CD4-positive, alpha-beta T cell (primary cell): ENCODE measurements around the gene DYNC1H1. TPM values are rescaled to one million over a fixed set of nuclear protein-coding genes. Genes with fewer than 3 reads are reported as not detected.

Experiments used
- ATAC-seq: fragments of 200-7000 bp; cut with Tn5 transposase; one replicate; pipeline ENCODE4 v1.10.0; 2022; ENCODE audit warnings: mild to moderate bottlenecking; ENCODE audit not compliant: poor library complexity
- CTCF ChIA-PET: fragments of 350-600 bp; sonication (Branson Sonifier 250); formaldehyde crosslinking; loops from one replicate; lab custom pipeline; 2021; ENCODE audit warnings: antibody characterized with exemption, inconsistent platforms; lab: Charles Lee
- POLR2A ChIA-PET: fragments of 350-600 bp; sonication (Branson Sonifier 250); formaldehyde crosslinking; loops from one replicate; lab custom pipeline; 2021; ENCODE audit warnings: antibody characterized with exemption, inconsistent platforms; lab: Charles Lee
- DNase-seq, 14 experiments: peaks; one replicate each; pipeline ENCODE4 v3.0.0-alpha.2; 2013 to 2020; ENCODE audit warnings: mixed read lengths in 2 of 14
- H3K27ac ChIP-seq, 2 donors: one replicate each; pipeline versions ENCODE4 v1.5.1 to v1.7.0; 2013; ENCODE audit warnings: low read length in 2 of 2, low read depth in 1 of 2, mild to moderate bottlenecking in 1 of 2
- H3K27me3 ChIP-seq, 2 experiments: 1 replicate in 1 of 2; 2 replicates in 1 of 2; pipeline versions ENCODE4 v1.6.1 to v1.7.0; 2013; ENCODE audit warnings: low read length in 2 of 2, control low read depth in 1 of 2, mild to moderate bottlenecking in 1 of 2, moderate library complexity in 1 of 2; ENCODE audit not compliant: insufficient read depth in 2 of 2, control insufficient read depth in 1 of 2
- H3K36me3 ChIP-seq: one replicate; pipeline ENCODE4 v1.6.1; 2013; ENCODE audit warnings: low read length, control low read depth; ENCODE audit not compliant: insufficient read depth
- H3K4me1 ChIP-seq: one replicate; pipeline ENCODE4 v1.6.1; 2013; ENCODE audit warnings: low read length, control low read depth; ENCODE audit not compliant: insufficient read depth
- H3K4me3 ChIP-seq: one replicate; pipeline ENCODE4 v1.5.1; 2013; ENCODE audit warnings: mild to moderate bottlenecking, low read length, moderate library complexity
- H3K9me3 ChIP-seq, 2 experiments: 1 replicate in 1 of 2; 2 replicates in 1 of 2; pipeline versions ENCODE4 v1.6.1 to v1.7.0; 2013; ENCODE audit warnings: low read length in 2 of 2, mild to moderate bottlenecking in 2 of 2, control low read depth in 1 of 2, moderate library complexity in 1 of 2; ENCODE audit not compliant: control insufficient read depth in 1 of 2, insufficient read depth in 1 of 2
- H3K27ac Mint-ChIP-seq: one replicate; pipeline ENCODE4 v1.8.0; 2020; ENCODE audit warnings: mixed read lengths
- H3K27me3 Mint-ChIP-seq: one replicate; pipeline ENCODE4 v1.8.0; 2021; ENCODE audit warnings: mixed read lengths
- H3K36me3 Mint-ChIP-seq: one replicate; pipeline ENCODE4 v1.8.0; 2021; ENCODE audit warnings: low read depth, mixed read lengths
- H3K4me1 Mint-ChIP-seq: one replicate; pipeline ENCODE4 v1.8.0; 2021; ENCODE audit warnings: low read depth, mixed read lengths
- H3K4me3 Mint-ChIP-seq: one replicate; pipeline ENCODE4 v1.8.0; 2020; ENCODE audit warnings: mild to moderate bottlenecking, mixed read lengths
- H3K9me3 Mint-ChIP-seq: one replicate; pipeline ENCODE4 v1.8.0; 2020; ENCODE audit warnings: mixed read lengths
- intact Hi-C, 2 experiments: fragments of 100-400 bp; cut with DNase I in 1 of 2; cut with micrococcal nuclease in 1 of 2; formaldehyde crosslinking; loops; one replicate each; pipeline versions ENCODE4 v1.15.1 to v1.9.0; 2023 to 2025; cut with DNase I, micrococcal nuclease
- total RNA-seq, 174 experiments: library from RNA in 2 of 174; stranded (reverse) in 2 of 174; gene quantifications; one replicate each; pipeline ENCODE4 v1.2.3 and lab custom pipeline; 2021 to 2026
- TF ChIP-seq, protein P1 (sequence below): fragments of 200-600 bp; IDR thresholded peaks from one replicate; pipeline ENCODE4 v1.8.0; 2022; ENCODE audit warnings: antibody characterized with exemption, mild to moderate bottlenecking

The DYNC1H1 gene
- total RNA-seq, 2 experiments from 2014 or later: 286 to 293 TPM

DNA sequence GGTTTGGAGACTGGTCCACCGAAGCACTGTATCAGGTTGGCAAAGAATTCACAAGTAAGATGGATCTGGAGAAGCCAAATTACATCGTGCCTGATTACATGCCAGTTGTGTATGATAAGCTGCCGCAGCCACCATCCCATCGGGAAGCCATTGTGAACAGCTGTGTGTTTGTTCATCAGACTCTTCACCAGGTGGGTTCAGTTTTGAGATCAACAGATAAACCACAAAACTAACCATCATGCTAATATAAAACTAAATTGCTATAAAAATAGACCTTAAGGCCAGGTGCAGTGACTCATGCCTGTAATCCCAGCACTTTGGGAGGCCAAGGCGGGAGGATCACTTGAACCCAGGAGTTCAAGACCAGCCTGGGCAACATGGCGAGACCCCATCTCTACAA lies 63.6 kb downstream of the DYNC1H1 start:
- Histone ChIP-seq H3K27ac (no peak overlapping the region), H3K36me3 (peaks cover 92% of the 10 kb centered on the region), H3K27me3 (no peaks in the 10 kb centered on the region), H3K4me1 (no peaks in the 10 kb centered on the region), H3K9me3 (no peaks in the 10 kb centered on the region), H3K4me3 (no peak overlapping the region)
- intact Hi-C loops: loop anchor here in 1 of 2 experiments (5.0 kb wide), 1 partner anchor 41 kb away; no protein-coding TSS in a partner anchor
- CTCF ChIA-PET: no interaction called here
- Mint-ChIP-seq H3K9me3 (no peaks in the 10 kb centered on the region), H3K4me1 (no peaks in the 10 kb centered on the region), H3K27me3 (no peaks in the 10 kb centered on the region), H3K4me3 (no peak overlapping the region), H3K27ac (no peak overlapping the region), H3K36me3 (peaks cover 88% of the 10 kb centered on the region)
- DNase-seq: no peak
- TF ChIP-seq, protein P1, sequence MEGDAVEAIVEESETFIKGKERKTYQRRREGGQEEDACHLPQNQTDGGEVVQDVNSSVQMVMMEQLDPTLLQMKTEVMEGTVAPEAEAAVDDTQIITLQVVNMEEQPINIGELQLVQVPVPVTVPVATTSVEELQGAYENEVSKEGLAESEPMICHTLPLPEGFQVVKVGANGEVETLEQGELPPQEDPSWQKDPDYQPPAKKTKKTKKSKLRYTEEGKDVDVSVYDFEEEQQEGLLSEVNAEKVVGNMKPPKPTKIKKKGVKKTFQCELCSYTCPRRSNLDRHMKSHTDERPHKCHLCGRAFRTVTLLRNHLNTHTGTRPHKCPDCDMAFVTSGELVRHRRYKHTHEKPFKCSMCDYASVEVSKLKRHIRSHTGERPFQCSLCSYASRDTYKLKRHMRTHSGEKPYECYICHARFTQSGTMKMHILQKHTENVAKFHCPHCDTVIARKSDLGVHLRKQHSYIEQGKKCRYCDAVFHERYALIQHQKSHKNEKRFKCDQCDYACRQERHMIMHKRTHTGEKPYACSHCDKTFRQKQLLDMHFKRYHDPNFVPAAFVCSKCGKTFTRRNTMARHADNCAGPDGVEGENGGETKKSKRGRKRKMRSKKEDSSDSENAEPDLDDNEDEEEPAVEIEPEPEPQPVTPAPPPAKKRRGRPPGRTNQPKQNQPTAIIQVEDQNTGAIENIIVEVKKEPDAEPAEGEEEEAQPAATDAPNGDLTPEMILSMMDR: no peak
- POLR2A ChIA-PET: no interaction called here
- no peak for ATAC-seq

DNA sequence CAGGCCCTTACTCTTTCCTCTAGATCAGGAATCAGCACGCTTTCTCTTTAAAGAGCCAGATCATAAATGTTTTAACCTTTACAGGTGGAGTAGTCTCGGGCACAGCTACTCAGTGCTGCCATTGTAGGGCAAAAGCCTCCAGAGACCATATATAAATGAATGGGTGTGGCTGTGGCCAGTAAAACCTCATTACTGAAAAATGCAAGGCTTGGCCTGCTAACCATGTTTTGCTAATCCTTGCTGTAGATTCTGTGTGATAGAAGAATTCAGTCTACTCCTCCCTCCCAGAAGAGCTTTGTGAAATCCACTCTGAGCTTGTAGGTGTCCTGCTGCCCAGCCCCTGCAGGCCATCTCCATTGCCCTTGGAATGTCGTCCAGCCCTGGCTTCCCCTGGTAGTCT lies 64.4 kb downstream of the DYNC1H1 start:
- H3K36me3 ChIP-seq: peaks cover 93% of the 10 kb centered on the region
- no peaks in the 10 kb centered on the region for H3K27me3 Mint-ChIP-seq
- CTCF ChIA-PET: no interaction called here
- H3K9me3 ChIP-seq: no peaks in the 10 kb centered on the region
- POLR2A ChIA-PET: interaction anchor here (0.8 kb wide), 1 partner anchor 49 kb away, joined by 3 read pairs; no protein-coding TSS in a partner anchor
- no peak overlapping the region for H3K4me3 ChIP-seq
- peaks cover 89% of the 10 kb centered on the region for H3K36me3 Mint-ChIP-seq
- H3K4me3 Mint-ChIP-seq: no peak overlapping the region
- intact Hi-C loops: loop anchor here in 1 of 2 experiments (5.0 kb wide), 1 partner anchor 41 kb away; no protein-coding TSS in a partner anchor
- no peaks in the 10 kb centered on the region for H3K27me3 ChIP-seq
- no peak overlapping the region for H3K27ac Mint-ChIP-seq
- H3K9me3 Mint-ChIP-seq: no peaks in the 10 kb centered on the region
- no peaks in the 10 kb centered on the region for H3K4me1 Mint-ChIP-seq
- no peaks in the 10 kb centered on the region for H3K4me1 ChIP-seq
- DNase-seq (no peak), ATAC-seq (no peak)
- TF ChIP-seq, protein P1: no peak
- H3K27ac ChIP-seq: no peak overlapping the region

DNA sequence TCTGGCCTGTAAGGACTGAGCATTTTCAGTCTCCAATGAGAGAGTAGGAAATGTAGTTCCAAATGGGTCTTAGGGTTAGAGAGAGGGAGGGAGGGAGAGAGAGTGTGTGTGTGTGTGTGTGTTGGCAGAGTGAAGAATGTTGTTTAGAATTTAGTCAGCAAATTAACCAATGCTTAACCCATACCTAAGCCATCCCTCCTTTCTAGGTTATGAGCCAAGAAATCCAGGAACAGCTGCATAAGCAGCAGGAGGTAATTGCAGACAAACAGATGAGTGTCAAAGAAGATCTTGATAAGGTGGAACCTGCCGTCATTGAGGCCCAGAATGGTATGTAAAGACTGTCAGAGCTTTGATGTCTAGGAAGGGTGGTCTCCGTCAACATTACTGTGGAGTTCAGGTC lies 65.6 kb downstream of the DYNC1H1 start:
- no peak overlapping the region for H3K27ac Mint-ChIP-seq
- CTCF ChIA-PET: interaction anchor here (0.8 kb wide), 1 partner anchor 67 kb away, joined by 3 read pairs; no protein-coding TSS in a partner anchor
- H3K27me3 Mint-ChIP-seq: no peaks in the 10 kb centered on the region
- ATAC-seq: no peak
- H3K27ac ChIP-seq: no peak overlapping the region
- POLR2A ChIA-PET: no interaction called here
- no peak overlapping the region for H3K4me3 Mint-ChIP-seq
- peaks cover 92% of the 10 kb centered on the region for H3K36me3 ChIP-seq
- no peaks in the 10 kb centered on the region for H3K27me3 ChIP-seq
- no peaks in the 10 kb centered on the region for H3K4me1 ChIP-seq
- H3K4me3 ChIP-seq: no peak overlapping the region
- intact Hi-C loops: loop anchor here (5.0 to 10.0 kb wide), 2 partner anchors 43 to 55 kb away; partner anchors contain the start of gene HSP90AA1 (in 1 of the 2)
- no peaks in the 10 kb centered on the region for H3K9me3 ChIP-seq
- DNase-seq: no peak
- H3K4me1 Mint-ChIP-seq: no peaks in the 10 kb centered on the region
- H3K9me3 Mint-ChIP-seq: no peaks in the 10 kb centered on the region
- TF ChIP-seq, protein P1: no peak
- peaks cover 92% of the 10 kb centered on the region for H3K36me3 Mint-ChIP-seq
